ENCODE data around the gene KAZALD1.
"Not testable (repeated sequence)": the region's sequence is repeated elsewhere in the genome, so short reads cannot be mapped to it uniquely, and the experiment has no call there.

Gene KAZALD1

GRCh38 chr10:101031796-101032636, 29.8 kb upstream of the KAZALD1 start:
- no peaks in the 10 kb centered on the region for H3K79me2 ChIP-seq (ENCODE audit: insufficient read depth, low read length)
- H3K27ac ChIP-seq (ENCODE audit: low read depth, low read length, poor library complexity, severe bottlenecking): no peak overlapping the region

DNA sequence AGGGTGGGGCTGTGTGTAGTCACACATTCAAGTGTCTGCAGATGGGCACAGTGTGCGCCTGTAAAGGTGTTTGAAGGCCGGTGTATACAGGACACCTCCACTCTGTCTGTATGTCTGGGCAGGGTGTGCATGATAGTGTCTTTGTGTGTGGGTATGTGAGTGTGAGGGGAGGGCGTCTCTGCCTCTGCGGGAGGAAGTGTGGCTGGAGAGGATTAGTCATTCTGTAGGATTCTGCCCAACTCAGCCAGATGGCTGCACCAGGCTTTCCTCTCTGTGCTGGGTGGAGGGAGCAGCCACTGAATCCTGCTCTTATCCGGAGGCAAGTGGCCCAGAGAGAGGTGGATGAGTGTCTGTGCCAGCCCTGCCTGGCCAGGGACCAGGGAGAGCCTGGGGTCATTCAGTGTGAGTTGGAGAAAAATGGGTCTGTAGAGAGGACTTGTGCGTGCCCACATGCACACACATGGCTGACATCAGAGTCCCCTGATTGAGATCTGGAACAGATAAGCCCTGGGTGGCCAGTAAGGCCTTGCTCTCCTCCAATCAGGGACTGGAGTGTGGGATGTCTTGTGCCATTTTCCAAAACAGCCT, 29.1 kb upstream of the KAZALD1 start:
- Histone ChIP-seq H3K27me3 (ENCODE audit: insufficient read depth, low read length) (0 out of 2 replicates have a peak, but pooled peaks cover 4% of the 10 kb centered on the region), H3K9ac (ENCODE audit: low read length) (no peak overlapping the region), H3K36me3 (ENCODE audit: insufficient read depth, low read length) (no peaks in the 10 kb centered on the region), H2AFZ (ENCODE audit: low read length) (no peak overlapping the region), H3K9me2 (ENCODE audit: low read depth, low read length) (no peaks in the 10 kb centered on the region), H3K4me1 (ENCODE audit: insufficient read depth, low read length, severe bottlenecking) (peaks cover 10% of the 10 kb centered on the region), H4K20me1 (ENCODE audit: insufficient read depth, low read length) (no peaks in the 10 kb centered on the region), H3K9me3 (ENCODE audit: low read length) (no peaks in the 10 kb centered on the region), H3F3A (ENCODE audit: insufficient read depth, low read length) (no peaks in the 10 kb centered on the region), H3K27ac (ENCODE audit: low read depth, low read length, poor library complexity, severe bottlenecking) (no peak overlapping the region), H3K4me2 (ENCODE audit: low read length) (no peak overlapping the region), H3K4me3 (ENCODE audit: low read depth, low read length, poor library complexity, severe bottlenecking) (no peak overlapping the region), H3K79me2 (ENCODE audit: insufficient read depth, low read length) (no peaks in the 10 kb centered on the region)
- no peak for TF ChIP-seq EZH2 (IDR thresholded peaks at IDR 0.05; ENCODE audit: borderline replicate concordance, low read length)
- TF ChIP-seq, protein P1, sequence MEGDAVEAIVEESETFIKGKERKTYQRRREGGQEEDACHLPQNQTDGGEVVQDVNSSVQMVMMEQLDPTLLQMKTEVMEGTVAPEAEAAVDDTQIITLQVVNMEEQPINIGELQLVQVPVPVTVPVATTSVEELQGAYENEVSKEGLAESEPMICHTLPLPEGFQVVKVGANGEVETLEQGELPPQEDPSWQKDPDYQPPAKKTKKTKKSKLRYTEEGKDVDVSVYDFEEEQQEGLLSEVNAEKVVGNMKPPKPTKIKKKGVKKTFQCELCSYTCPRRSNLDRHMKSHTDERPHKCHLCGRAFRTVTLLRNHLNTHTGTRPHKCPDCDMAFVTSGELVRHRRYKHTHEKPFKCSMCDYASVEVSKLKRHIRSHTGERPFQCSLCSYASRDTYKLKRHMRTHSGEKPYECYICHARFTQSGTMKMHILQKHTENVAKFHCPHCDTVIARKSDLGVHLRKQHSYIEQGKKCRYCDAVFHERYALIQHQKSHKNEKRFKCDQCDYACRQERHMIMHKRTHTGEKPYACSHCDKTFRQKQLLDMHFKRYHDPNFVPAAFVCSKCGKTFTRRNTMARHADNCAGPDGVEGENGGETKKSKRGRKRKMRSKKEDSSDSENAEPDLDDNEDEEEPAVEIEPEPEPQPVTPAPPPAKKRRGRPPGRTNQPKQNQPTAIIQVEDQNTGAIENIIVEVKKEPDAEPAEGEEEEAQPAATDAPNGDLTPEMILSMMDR (IDR thresholded peaks at IDR 0.05; ENCODE audit: low read length): no peak

More at GRCh38 chr10:101031796-101032636, 29.8 kb upstream of the KAZALD1 start:
- peak overlapping the region; percentile 58 for H3K4me2 ChIP-seq (ENCODE audit: low read length)
- no peak overlapping the region; the same call in 1 of the 2 replicates for H3K9ac ChIP-seq (ENCODE audit: low read length)
- H3K9me2 ChIP-seq (ENCODE audit: low read depth, low read length): no peaks in the 10 kb centered on the region
- no peak overlapping the region for H2AFZ ChIP-seq (ENCODE audit: low read length)
- no peak for TF ChIP-seq EZH2 (IDR thresholded peaks at IDR 0.05; ENCODE audit: borderline replicate concordance, low read length)
- TF ChIP-seq, protein P1 (IDR thresholded peaks at IDR 0.05; ENCODE audit: low read length): no peak
- H4K20me1 ChIP-seq (ENCODE audit: insufficient read depth, low read length): no peaks in the 10 kb centered on the region
- H3K27me3 ChIP-seq (ENCODE audit: insufficient read depth, low read length): 0 out of 2 replicates have a peak, but pooled peaks cover 4% of the 10 kb centered on the region
- no peaks in the 10 kb centered on the region for H3K36me3 ChIP-seq (ENCODE audit: insufficient read depth, low read length)
- H3K4me3 ChIP-seq (ENCODE audit: low read depth, low read length, poor library complexity, severe bottlenecking): peak overlapping the region; percentile 53
- peaks cover 10% of the 10 kb centered on the region for H3K4me1 ChIP-seq (ENCODE audit: insufficient read depth, low read length, severe bottlenecking)
- no peaks in the 10 kb centered on the region for H3K9me3 ChIP-seq (ENCODE audit: low read length)
- H3F3A ChIP-seq (ENCODE audit: insufficient read depth, low read length): no peaks in the 10 kb centered on the region

GRCh38 chr10:101033276-101033675, 28.5 kb upstream of the KAZALD1 start:
- Histone ChIP-seq H3K9me2 (ENCODE audit: low read depth, low read length) (no peaks in the 10 kb centered on the region), H3K4me1 (ENCODE audit: insufficient read depth, low read length, severe bottlenecking) (peaks cover 10% of the 10 kb centered on the region), H3K27me3 (ENCODE audit: insufficient read depth, low read length) (0 out of 2 replicates have a peak, but pooled peaks cover 4% of the 10 kb centered on the region), H2AFZ (ENCODE audit: low read length) (no peak overlapping the region), H3K9me3 (ENCODE audit: low read length) (no peaks in the 10 kb centered on the region), H3K4me2 (ENCODE audit: low read length) (no peak overlapping the region), H3K9ac (ENCODE audit: low read length) (no peak overlapping the region), H4K20me1 (ENCODE audit: insufficient read depth, low read length) (no peaks in the 10 kb centered on the region), H3K79me2 (ENCODE audit: insufficient read depth, low read length) (no peaks in the 10 kb centered on the region), H3K27ac (ENCODE audit: low read depth, low read length, poor library complexity, severe bottlenecking) (no peak overlapping the region), H3K36me3 (ENCODE audit: insufficient read depth, low read length) (no peaks in the 10 kb centered on the region), H3K4me3 (ENCODE audit: low read depth, low read length, poor library complexity, severe bottlenecking) (no peak overlapping the region), H3F3A (ENCODE audit: insufficient read depth, low read length) (no peaks in the 10 kb centered on the region)
- TF ChIP-seq, protein P1 (IDR thresholded peaks at IDR 0.05; ENCODE audit: low read length): no peak
- TF ChIP-seq EZH2 (IDR thresholded peaks at IDR 0.05; ENCODE audit: borderline replicate concordance, low read length): no peak

DNA sequence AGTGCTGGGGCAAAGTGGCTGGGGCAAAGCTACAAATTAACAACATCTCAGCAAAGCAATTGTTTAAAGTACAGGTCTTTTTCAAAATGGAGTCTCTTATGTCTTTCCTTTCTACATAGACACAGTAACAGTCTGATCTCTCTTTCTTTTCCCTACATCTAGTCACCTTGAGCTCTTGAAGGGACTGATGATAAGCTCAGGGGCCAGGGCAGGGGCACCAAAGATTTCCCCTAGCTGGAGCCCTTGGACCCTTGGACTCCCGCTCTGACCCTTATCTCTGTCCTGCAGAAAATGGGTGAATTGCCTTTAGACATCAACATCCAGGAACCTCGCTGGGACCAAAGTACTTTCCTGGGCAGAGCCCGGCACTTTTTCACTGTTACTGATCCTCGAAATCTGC, 27.4 kb upstream of the KAZALD1 start:
- not testable (repeated sequence) for H3K9ac ChIP-seq (ENCODE audit: low read length); H3K79me2 ChIP-seq (ENCODE audit: insufficient read depth, low read length); H3K9me2 ChIP-seq (ENCODE audit: low read depth, low read length); H4K20me1 ChIP-seq (ENCODE audit: insufficient read depth, low read length); H3K36me3 ChIP-seq (ENCODE audit: insufficient read depth, low read length); H3K27ac ChIP-seq (ENCODE audit: low read depth, low read length, poor library complexity, severe bottlenecking); H3F3A ChIP-seq (ENCODE audit: insufficient read depth, low read length); H2AFZ ChIP-seq (ENCODE audit: low read length); H3K9me3 ChIP-seq (ENCODE audit: low read length); H3K4me2 ChIP-seq (ENCODE audit: low read length); H3K4me3 ChIP-seq (ENCODE audit: low read depth, low read length, poor library complexity, severe bottlenecking); H3K27me3 ChIP-seq (ENCODE audit: insufficient read depth, low read length)
- peaks cover 10% of the 10 kb centered on the region for H3K4me1 ChIP-seq (ENCODE audit: insufficient read depth, low read length, severe bottlenecking)

Data from OCI-LY1 (cell line).